Right lobe of liver (tissue), 6 donors: ENCODE data around the gene GRAP2. TPM values are rescaled to one million over a fixed set of nuclear protein-coding genes. Genes with fewer than 3 reads are reported as not detected.

Experiments
- ATAC-seq, 4 donors: fragments of 200-7000 bp; cut with Tn5 transposase; one replicate each; pipeline ENCODE4 v1.9.1; 2020; ENCODE audit warnings: mild to moderate bottlenecking in 4 of 4, moderate library complexity in 4 of 4
- DNase-seq, 3 donors: peaks; one replicate each; pipeline ENCODE4 v3.0.0-alpha.2; 2020
- H3K27ac ChIP-seq, 3 donors: fragments of 200-600 bp; one replicate each; pipeline ENCODE4 v1.8.0; 2022
- H3K27me3 ChIP-seq, 2 donors: fragments of 200-600 bp; one replicate each; pipeline ENCODE4 v1.8.0; 2022
- H3K36me3 ChIP-seq, 4 donors: fragments of 200-600 bp; sonication (generic) in 1 of 4; one replicate each; pipeline versions ENCODE4 v1.5.1 to v1.8.0; 2017 to 2022; ENCODE audit warnings: control low read depth in 1 of 4
- H3K4me1 ChIP-seq, 4 donors: fragments of 200-600 bp; sonication (generic) in 1 of 4; one replicate each; pipeline versions ENCODE4 v1.5.1 to v1.8.0; 2017 to 2022; ENCODE audit warnings: control low read depth in 1 of 4
- H3K4me3 ChIP-seq, 3 donors: fragments of 200-600 bp; one replicate each; pipeline ENCODE4 v1.8.0; 2022
- H3K9me3 ChIP-seq, 4 donors: fragments of 200-600 bp; sonication (generic) in 1 of 4; one replicate each; pipeline versions ENCODE4 v1.5.1 to v1.8.0; 2017 to 2022; ENCODE audit warnings: control low read depth in 1 of 4
- POLR2A ChIP-seq: fragments of 450-650 bp; IDR thresholded peaks from one replicate; pipeline ENCODE4 v1.6.1; 2017; ENCODE audit warnings: antibody characterized with exemption, mild to moderate bottlenecking
- WGBS: methylation state at CpG from one replicate; pipeline ENCODE4 v1.1.6; 2018; ENCODE audit warnings: low coverage, low lambda C conversion rate; ENCODE audit not compliant: insufficient coverage; ENCODE audit errors: missing lambda C conversion rate; 5-methylcytosine and 5-hydroxymethylcytosine counted together
- intact Hi-C, 2 donors: fragments of 100-400 bp; cut with DNase I; formaldehyde crosslinking; loops; one replicate each; pipeline versions ENCODE4 v1.11.2 to v1.14.1; 2022
- total RNA-seq, 6 experiments: library from RNA; depleted of rRNA in 2 of 6; stranded (reverse); fragments of >200 nt in 2 of 6; fragmentation: NEBNext Ultra II Directional in 3 of 6; extraction: Animal tissue kit (Norgen Biotek cat#: 25700) in 3 of 6; gene quantifications; one replicate each; pipeline versions ENCODE4 v1.1.0 to v1.2.4, GENCODE V29; 2016 to 2023
- TF ChIP-seq, protein P1 (sequence below), 4 donors: fragments of 200-600 bp in 3 of 4; fragments of 450-650 bp in 1 of 4; IDR thresholded peaks; one replicate each; pipeline versions ENCODE4 v1.5.1 to v1.8.0; 2016 to 2022; ENCODE audit warnings: antibody characterized with exemption in 4 of 4, mild to moderate bottlenecking in 2 of 4
- donor health status: DM: no; HTN: yes; CAD: no.
- donor health status: DM: no; HTN: no; CAD: no.
- donor health status: DM: no; HTN: no; CAD: no.
- donor health status: DM: no; HTN: yes; CAD: no.
- donor health status: DM: no; HTN: yes; CAD: no.

Gene GRAP2
- total RNA-seq, 6 experiments from 2014 or later = 0.46 to 1.7 (median 0.74) TPM

GRCh38 chr22:39928536-39929520 lies 27.9 kb downstream of the GRAP2 start:
- no peak for DNase-seq
- Histone ChIP-seq H3K27ac (no peak overlapping the region), H3K27me3 (no peaks in the 10 kb centered on the region), H3K4me1 (no peaks in the 10 kb centered on the region), H3K9me3 (no peaks in the 10 kb centered on the region), H3K36me3 (no peaks in the 10 kb centered on the region), H3K4me3 (no peak overlapping the region)
- WGBS = 66% methylated on average over 4 of the region's 4 CpGs
- ATAC-seq = no peak
- TF ChIP-seq, protein P1, sequence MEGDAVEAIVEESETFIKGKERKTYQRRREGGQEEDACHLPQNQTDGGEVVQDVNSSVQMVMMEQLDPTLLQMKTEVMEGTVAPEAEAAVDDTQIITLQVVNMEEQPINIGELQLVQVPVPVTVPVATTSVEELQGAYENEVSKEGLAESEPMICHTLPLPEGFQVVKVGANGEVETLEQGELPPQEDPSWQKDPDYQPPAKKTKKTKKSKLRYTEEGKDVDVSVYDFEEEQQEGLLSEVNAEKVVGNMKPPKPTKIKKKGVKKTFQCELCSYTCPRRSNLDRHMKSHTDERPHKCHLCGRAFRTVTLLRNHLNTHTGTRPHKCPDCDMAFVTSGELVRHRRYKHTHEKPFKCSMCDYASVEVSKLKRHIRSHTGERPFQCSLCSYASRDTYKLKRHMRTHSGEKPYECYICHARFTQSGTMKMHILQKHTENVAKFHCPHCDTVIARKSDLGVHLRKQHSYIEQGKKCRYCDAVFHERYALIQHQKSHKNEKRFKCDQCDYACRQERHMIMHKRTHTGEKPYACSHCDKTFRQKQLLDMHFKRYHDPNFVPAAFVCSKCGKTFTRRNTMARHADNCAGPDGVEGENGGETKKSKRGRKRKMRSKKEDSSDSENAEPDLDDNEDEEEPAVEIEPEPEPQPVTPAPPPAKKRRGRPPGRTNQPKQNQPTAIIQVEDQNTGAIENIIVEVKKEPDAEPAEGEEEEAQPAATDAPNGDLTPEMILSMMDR (IDR thresholded peaks at IDR 0.05) = no peak
- TF ChIP-seq POLR2A = no peak
- intact Hi-C loops = no loop called here

DNA sequence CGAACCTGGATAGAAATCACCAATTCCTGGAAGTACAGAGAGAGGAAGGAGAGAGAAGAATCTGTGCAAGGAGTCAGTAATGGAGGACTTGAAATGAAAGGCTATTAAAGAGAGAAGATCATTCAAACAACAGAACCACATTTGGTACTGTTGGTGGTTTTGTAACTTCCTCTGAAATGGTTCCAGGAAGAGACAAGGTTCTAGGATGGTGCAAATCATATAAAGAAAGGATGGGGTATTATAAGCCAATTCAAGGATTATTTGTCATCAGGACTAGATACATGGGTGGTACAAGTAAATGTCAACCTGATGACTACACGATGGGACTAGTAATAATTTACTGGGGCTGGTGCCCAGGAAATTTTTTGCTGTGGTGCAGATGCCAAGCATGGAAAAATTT lies 30.4 kb downstream of the GRAP2 start:
- Histone ChIP-seq H3K36me3 (no peaks in the 10 kb centered on the region), H3K27ac (no peak overlapping the region), H3K4me1 (no peaks in the 10 kb centered on the region), H3K4me3 (no peak overlapping the region), H3K27me3 (no peaks in the 10 kb centered on the region), H3K9me3 (no peaks in the 10 kb centered on the region)
- WGBS = 23% methylated on average over 2 of the region's 2 CpGs
- TF ChIP-seq, protein P1 (IDR thresholded peaks at IDR 0.05) = no peak
- TF ChIP-seq POLR2A = no peak
- DNase-seq (no peak), ATAC-seq (no peak)
- intact Hi-C loops = loop anchor here in 1 of 2 donors (10.0 kb wide), 1 partner anchor 94 kb away; no protein-coding TSS in a partner anchor

GRCh38 chr22:39932166-39932565 lies 31.3 kb downstream of the GRAP2 start:
- no peak overlapping the region for H3K4me3 ChIP-seq
- intact Hi-C loops = loop anchor here in 1 of 2 donors (10.0 kb wide), 1 partner anchor 93 kb away; no protein-coding TSS in a partner anchor
- H3K27ac ChIP-seq = no peak overlapping the region
- H3K27me3 ChIP-seq = no peaks in the 10 kb centered on the region
- DNase-seq (no peak), ATAC-seq (no peak)
- H3K4me1 ChIP-seq = no peaks in the 10 kb centered on the region
- no peak for TF ChIP-seq POLR2A
- no peaks in the 10 kb centered on the region for H3K9me3 ChIP-seq
- no peaks in the 10 kb centered on the region for H3K36me3 ChIP-seq
- 38% methylated on average over 2 of the region's 2 CpGs for WGBS

- no peaks in the 10 kb centered on the region for H3K27me3 ChIP-seq
- H3K9me3 ChIP-seq = no peaks in the 10 kb centered on the region
- no peak for TF ChIP-seq POLR2A
- TF ChIP-seq, protein P1 (IDR thresholded peaks at IDR 0.05) = peak; percentile 70 to 82 (median 76)
- H3K36me3 ChIP-seq = no peaks in the 10 kb centered on the region
- ATAC-seq (peak; percentile 69 to 77 (median 74)), DNase-seq (peak in 2 of 3 donors; percentile 51 to 60)
- intact Hi-C loops = loop anchor here in 1 of 2 donors (10.0 kb wide), 1 partner anchor 92 kb away; no protein-coding TSS in a partner anchor
- 66% methylated on average over 6 of the region's 7 CpGs for WGBS
- no peak overlapping the region for H3K27ac ChIP-seq
- no peaks in the 10 kb centered on the region for H3K4me1 ChIP-seq
- no peak overlapping the region for H3K4me3 ChIP-seq
Observed at GRCh38 chr22:39932918-39933649, 32.2 kb downstream of the GRAP2 start.
